Smooth muscle cell (in vitro differentiated cells): ENCODE results near the gene TLCD4. TPM values are rescaled to one million over a fixed set of nuclear protein-coding genes. Genes with fewer than 3 reads are reported as not detected.

ENCODE experiments used
- DNase-seq: peaks from one replicate; lab custom pipeline; 2025; ENCODE audit not compliant: unreplicated experiment; lab: John Stamatoyannopoulos, UW
- H2AFZ ChIP-seq: fragments of 200-600 bp; sonication (generic); 2 replicates; pipeline ENCODE4 v1.6.0; 2016; ENCODE audit warnings: antibody characterized with exemption, low read depth, mild to moderate bottlenecking
- H3F3A ChIP-seq: fragments of 200-600 bp; sonication (generic); 2 replicates; pipeline ENCODE4 v1.6.0; 2017; ENCODE audit warnings: antibody characterized with exemption, low read depth
- H3K27ac ChIP-seq: fragments of 200-600 bp; sonication (generic); 2 replicates; pipeline ENCODE4 v1.5.1; 2016; ENCODE audit warnings: low read depth, mild to moderate bottlenecking
- H3K27me3 ChIP-seq: fragments of 200-600 bp; sonication (generic); 2 replicates; pipeline ENCODE4 v1.6.1; 2016; ENCODE audit warnings: low read depth, mild to moderate bottlenecking
- H3K36me3 ChIP-seq: fragments of 200-600 bp; sonication (generic); 2 replicates; pipeline ENCODE4 v1.5.1; 2016; ENCODE audit warnings: low read depth
- H3K4me1 ChIP-seq: fragments of 200-600 bp; sonication (generic); 2 replicates; pipeline ENCODE4 v1.5.1; 2016; ENCODE audit warnings: low read depth
- H3K4me2 ChIP-seq: fragments of 200-600 bp; sonication (generic); 2 replicates; pipeline ENCODE4 v1.6.0; 2016; ENCODE audit warnings: mild to moderate bottlenecking
- H3K4me3 ChIP-seq: fragments of 200-600 bp; sonication (generic); 2 replicates; pipeline ENCODE4 v1.5.1; 2016; ENCODE audit warnings: mild to moderate bottlenecking
- H3K79me2 ChIP-seq: fragments of 200-600 bp; sonication (generic); 2 replicates; pipeline ENCODE4 v1.6.0; 2016; ENCODE audit warnings: low read depth, mild to moderate bottlenecking
- H3K9ac ChIP-seq: fragments of 200-600 bp; sonication (generic); 2 replicates; pipeline ENCODE4 v1.6.0; 2016; ENCODE audit warnings: low read depth
- H3K9me3 ChIP-seq: fragments of 200-600 bp; sonication (generic); replicated peaks from 2 replicates; pipeline ENCODE4 v1.5.1; 2016; ENCODE audit warnings: low read depth
- H4K20me1 ChIP-seq: fragments of 200-600 bp; sonication (generic); 2 replicates; pipeline ENCODE4 v1.6.0; 2016; ENCODE audit warnings: low read depth
- WGBS: methylation state at CpG from one replicate; pipeline ENCODE4 v1.1.7; 2016; ENCODE audit warnings: low lambda C conversion rate; 5-methylcytosine and 5-hydroxymethylcytosine counted together
- polyA plus RNA-seq: library from polyadenylated mRNA; unstranded; fragments of >200 nt; fragmentation: Nextera tagmentation; extraction: Ambion mirVana; gene quantifications from 2 replicates; pipeline ENCODE4 v1.2.1, GENCODE V29; 2016
- total RNA-seq: library from RNA; depleted of rRNA; stranded (reverse); fragments of >200 nt; gene quantifications from 2 replicates; pipeline ENCODE4 v1.2.3, GENCODE V29; 2014
- TF ChIP-seq, protein P1 (sequence below): fragments of 200-600 bp; sonication (generic); IDR thresholded peaks from 2 replicates; pipeline ENCODE4 v1.5.1; 2017; ENCODE audit warnings: borderline replicate concordance, mild to moderate bottlenecking, antibody characterized with exemption; ENCODE audit not compliant: insufficient read depth, poor library complexity, severe bottlenecking

Gene TLCD4
- total and polyA plus RNA-seq, 2 experiments from 2014 or later: 0.62 to 2.9 TPM

DNA sequence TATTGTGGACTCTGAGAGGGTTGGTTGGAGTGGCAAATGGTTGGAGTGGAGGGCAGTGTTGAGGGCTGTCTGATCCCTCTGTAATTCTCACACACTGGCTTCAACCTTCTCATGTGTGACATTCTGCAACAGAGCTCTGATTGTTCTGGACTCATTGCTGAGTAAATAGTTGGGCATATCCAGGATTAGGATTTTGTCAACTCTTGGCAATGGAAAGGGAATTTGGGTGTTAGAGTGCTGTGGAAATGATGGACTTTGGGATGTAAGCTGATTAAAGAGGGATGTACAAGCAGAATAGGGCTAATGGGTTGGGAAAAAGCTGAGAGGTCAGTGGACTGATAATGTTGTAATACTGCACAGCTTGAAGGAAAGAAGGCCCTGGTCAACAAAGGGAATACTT, 16.5 kb downstream of the TLCD4 start:
- Histone ChIP-seq H3K27me3 (no peaks in the 10 kb centered on the region), H3F3A (no peaks in the 10 kb centered on the region), H3K9me3 (no peaks in the 10 kb centered on the region), H3K4me3 (no peak overlapping the region), H3K4me2 (no peak overlapping the region), H2AFZ (no peak overlapping the region), H3K79me2 (no peaks in the 10 kb centered on the region), H4K20me1 (no peaks in the 10 kb centered on the region), H3K4me1 (no peaks in the 10 kb centered on the region), H3K9ac (no peak overlapping the region), H3K36me3 (no peaks in the 10 kb centered on the region), H3K27ac (no peak overlapping the region)
- TF ChIP-seq, protein P1, sequence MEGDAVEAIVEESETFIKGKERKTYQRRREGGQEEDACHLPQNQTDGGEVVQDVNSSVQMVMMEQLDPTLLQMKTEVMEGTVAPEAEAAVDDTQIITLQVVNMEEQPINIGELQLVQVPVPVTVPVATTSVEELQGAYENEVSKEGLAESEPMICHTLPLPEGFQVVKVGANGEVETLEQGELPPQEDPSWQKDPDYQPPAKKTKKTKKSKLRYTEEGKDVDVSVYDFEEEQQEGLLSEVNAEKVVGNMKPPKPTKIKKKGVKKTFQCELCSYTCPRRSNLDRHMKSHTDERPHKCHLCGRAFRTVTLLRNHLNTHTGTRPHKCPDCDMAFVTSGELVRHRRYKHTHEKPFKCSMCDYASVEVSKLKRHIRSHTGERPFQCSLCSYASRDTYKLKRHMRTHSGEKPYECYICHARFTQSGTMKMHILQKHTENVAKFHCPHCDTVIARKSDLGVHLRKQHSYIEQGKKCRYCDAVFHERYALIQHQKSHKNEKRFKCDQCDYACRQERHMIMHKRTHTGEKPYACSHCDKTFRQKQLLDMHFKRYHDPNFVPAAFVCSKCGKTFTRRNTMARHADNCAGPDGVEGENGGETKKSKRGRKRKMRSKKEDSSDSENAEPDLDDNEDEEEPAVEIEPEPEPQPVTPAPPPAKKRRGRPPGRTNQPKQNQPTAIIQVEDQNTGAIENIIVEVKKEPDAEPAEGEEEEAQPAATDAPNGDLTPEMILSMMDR: no peak
- no peak for DNase-seq

DNA sequence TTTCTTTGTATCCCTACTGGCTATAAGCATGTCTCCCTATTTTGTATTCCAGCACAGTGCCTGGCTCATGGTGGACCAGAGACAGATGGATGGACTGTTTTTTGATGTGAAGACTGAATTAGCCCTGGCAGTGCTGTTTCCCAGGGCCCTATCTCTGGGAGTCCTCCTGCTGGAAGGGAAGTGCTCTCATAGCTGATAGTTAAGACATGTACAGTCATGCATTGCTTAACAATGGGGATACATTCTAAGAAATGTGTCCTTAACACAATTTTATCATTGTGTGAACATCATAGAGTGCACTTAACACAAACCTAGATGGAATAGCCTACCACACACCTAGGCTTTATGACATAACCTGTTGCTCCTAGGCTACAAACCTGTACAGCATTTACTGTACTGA, 21.1 kb downstream of the TLCD4 start:
- Histone ChIP-seq H3K4me3 (no peak overlapping the region), H3K9me3 (no peaks in the 10 kb centered on the region), H3K79me2 (no peaks in the 10 kb centered on the region), H3K27me3 (no peaks in the 10 kb centered on the region), H3K27ac (no peak overlapping the region), H3K36me3 (no peaks in the 10 kb centered on the region), H3F3A (no peaks in the 10 kb centered on the region), H3K4me2 (no peak overlapping the region), H3K4me1 (no peaks in the 10 kb centered on the region), H2AFZ (no peak overlapping the region), H3K9ac (no peak overlapping the region), H4K20me1 (no peaks in the 10 kb centered on the region)
- no peak for DNase-seq
- TF ChIP-seq, protein P1: no peak

DNA sequence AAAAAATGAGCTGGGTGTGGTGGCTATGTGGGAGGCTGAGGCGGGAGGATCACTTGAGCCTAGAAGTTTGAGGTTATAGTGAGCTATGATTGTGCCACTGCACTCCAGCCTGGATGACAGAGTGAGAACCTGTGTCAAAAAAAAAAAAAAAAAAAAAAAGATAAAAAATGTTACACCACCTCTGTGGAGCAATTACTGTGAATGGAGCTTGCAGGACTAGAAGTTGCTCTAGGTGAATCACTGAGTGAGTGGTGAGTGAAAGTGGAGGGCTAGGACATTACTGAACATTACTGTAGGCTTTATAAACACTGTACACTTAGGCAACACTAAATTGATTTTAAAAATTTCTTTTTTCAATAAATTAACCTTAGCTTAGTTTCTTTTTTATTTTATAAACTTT, 21.9 kb downstream of the TLCD4 start:
- Histone ChIP-seq H3K79me2 (no peaks in the 10 kb centered on the region), H3K4me1 (no peaks in the 10 kb centered on the region), H3F3A (no peaks in the 10 kb centered on the region), H4K20me1 (no peaks in the 10 kb centered on the region), H3K27me3 (no peaks in the 10 kb centered on the region), H2AFZ (no peak overlapping the region), H3K9me3 (no peaks in the 10 kb centered on the region), H3K9ac (no peak overlapping the region), H3K4me2 (no peak overlapping the region), H3K4me3 (no peak overlapping the region), H3K27ac (no peak overlapping the region), H3K36me3 (no peaks in the 10 kb centered on the region)
- WGBS: 100% methylated on average over 1 of the region's 1 CpG
- DNase-seq: no peak
- TF ChIP-seq, protein P1: no peak

DNA sequence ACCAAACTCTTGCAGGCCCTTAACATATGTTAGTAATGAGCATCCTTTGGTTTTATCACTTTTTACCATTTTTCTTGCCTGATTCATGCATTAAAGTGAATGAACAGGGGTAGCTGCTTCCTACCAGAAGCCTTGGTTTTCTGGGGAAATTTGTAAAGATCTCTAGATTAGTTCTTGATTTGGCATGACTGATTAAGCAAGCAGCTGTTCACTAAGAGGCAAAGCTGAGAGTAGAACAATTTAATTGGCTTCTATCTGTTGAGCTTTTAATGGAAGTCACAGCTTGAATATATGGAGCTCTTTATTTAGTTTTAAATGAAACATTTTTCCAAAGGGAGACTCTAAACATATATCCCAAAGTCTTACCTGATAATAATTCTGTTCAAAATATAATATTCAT, 23.6 kb downstream of the TLCD4 start:
- no peaks in the 10 kb centered on the region for H3K27me3 ChIP-seq
- no peaks in the 10 kb centered on the region for H3K36me3 ChIP-seq
- H3K9ac ChIP-seq: no peak overlapping the region
- no peak overlapping the region for H2AFZ ChIP-seq
- H3K79me2 ChIP-seq: no peaks in the 10 kb centered on the region
- no peaks in the 10 kb centered on the region for H3K9me3 ChIP-seq
- H4K20me1 ChIP-seq: no peaks in the 10 kb centered on the region
- no peaks in the 10 kb centered on the region for H3F3A ChIP-seq
- H3K27ac ChIP-seq: no peak overlapping the region
- no peak overlapping the region for H3K4me3 ChIP-seq
- no peak for DNase-seq
- no peaks in the 10 kb centered on the region for H3K4me1 ChIP-seq
- TF ChIP-seq, protein P1: no peak
- no peak overlapping the region for H3K4me2 ChIP-seq
